GM12878 (cell line): ENCODE results near the gene CKLF. TPM values are rescaled to one million over a fixed set of nuclear protein-coding genes. Genes with fewer than 3 reads are reported as not detected.

Source experiments
- ASH2L ChIP-seq: fragments of 300-600, 200-600 bp; sonication (generic); IDR thresholded peaks from 2 replicates; pipeline ENCODE4 v1.6.1; 2017; ENCODE audit warnings: low read depth, mild to moderate bottlenecking, borderline replicate concordance
- CEBPZ ChIP-seq: fragments of 150-350 bp; IDR thresholded peaks from 2 replicates; pipeline ENCODE4 v1.6.1; 2016; ENCODE audit warnings: low read depth, low read length
- CHD1 ChIP-seq: IDR thresholded peaks from 2 replicates; pipeline ENCODE4 v1.6.1; 2012; ENCODE audit warnings: low read depth, low read length, improper control_type of control experiment
- HCFC1 ChIP-seq: fragments of 150-350 bp; IDR thresholded peaks from 2 replicates; pipeline ENCODE4 v1.6.1; 2014; ENCODE audit warnings: low read length
- IRF3 ChIP-seq: fragments of 450-650 bp; IDR thresholded peaks from 2 replicates; pipeline ENCODE4 v1.6.1; 2014; ENCODE audit warnings: mild to moderate bottlenecking
- IRF5 ChIP-seq: fragments of 450-650 bp; IDR thresholded peaks from 2 replicates; pipeline ENCODE4 v1.6.1; 2017; ENCODE audit warnings: borderline replicate concordance
- KAT2A ChIP-seq: conservative IDR thresholded peaks from 2 replicates; pipeline ENCODE4 v1.6.1; 2011; ENCODE audit warnings: low read depth, low read length; ENCODE audit not compliant: control insufficient read depth
- NBN ChIP-seq: fragments of 450-650 bp; IDR thresholded peaks from 2 replicates; pipeline ENCODE4 v1.6.1; 2016
- NKRF ChIP-seq: fragments of 450-650 bp; conservative IDR thresholded peaks from 2 replicates; pipeline ENCODE4 v1.6.1; 2017; ENCODE audit warnings: mild to moderate bottlenecking, moderate library complexity
- SP1 ChIP-seq: IDR thresholded peaks from one replicate; pipeline ENCODE4 v1.6.1; 2011; ENCODE audit warnings: low read depth, low read length
- ZNF217 ChIP-seq: fragments of 450-650 bp; IDR thresholded peaks from 2 replicates; pipeline ENCODE4 v1.6.1; 2017; ENCODE audit warnings: antibody characterized with exemption, mild to moderate bottlenecking
- ZNF592 ChIP-seq: fragments of 450-650 bp; IDR thresholded peaks from 2 replicates; pipeline ENCODE4 v1.6.1; 2017; ENCODE audit warnings: mild to moderate bottlenecking, moderate library complexity
- ZNF687 ChIP-seq: fragments of 450-650 bp; IDR thresholded peaks from 2 replicates; pipeline ENCODE4 v1.6.1; 2017; ENCODE audit warnings: mild to moderate bottlenecking, moderate library complexity
- polyA plus RNA-seq, 11 experiments: library from polyadenylated mRNA; depleted of rRNA in 4 of 11; unstranded in 6 of 11; stranded (reverse) in 5 of 11; fragments of >200 nt; fragmentation: Nextera tagmentation in 4 of 11; fragmentation: Illumina TruSeq in 1 of 11; extraction: Ambion mirVana in 4 of 11; extraction: Trizol in 1 of 11; gene quantifications; 1 replicate in 1 of 11; 2 replicates in 10 of 11; pipeline versions ENCODE4 v1.2.1 to v1.2.3, GENCODE V29; 2011 to 2016; ENCODE audit warnings: inconsistent platforms in 2 of 11, missing spikeins in 2 of 11, low read depth in 1 of 11
- total RNA-seq, 4 experiments: library from RNA; depleted of rRNA in 3 of 4; stranded (reverse); fragments of >200 nt in 3 of 4; fragmentation: Illumina TruSeq in 1 of 4; extraction: Trizol in 1 of 4; gene quantifications; 2 replicates each; pipeline versions ENCODE4 v1.2.1 to v1.2.3, GENCODE V29; 2013 to 2021

CKLF gene
- total and polyA plus RNA-seq, 10 of the 15 experiments (the other 5 are each of a cell fraction or from before 2014, with no cell fraction given): 40.8 to 193 (median 109) TPM

GRCh38 chr16:66524601-66525164 is 27.7 kb upstream of the CKLF start (continued):
- TF ChIP-seq ZNF592 (no peak), ZNF687 (peak; percentile 59; the same call in 1 of the 2 replicates), ZNF217 (no peak; the same call in 1 of the 2 replicates), SP1 (peak; percentile 57), ASH2L (no peak), HCFC1 (0 out of 2 replicates have a peak, but pooled peaks have one; percentile 30), CEBPZ (no peak), CHD1 (no peak), NBN (peak; percentile 85; the same call in 1 of the 2 replicates), KAT2A (no peak), NKRF (0 out of 2 replicates have a peak, but pooled peaks have one; percentile 19), IRF3 (no peak), IRF5 (no peak)
